Fibroblast of the aortic adventitia (primary cell): ENCODE results near the gene FREM1. TPM values are rescaled to one million over a fixed set of nuclear protein-coding genes. Genes with fewer than 3 reads are reported as not detected.

Experiments used
- DNase-seq: peaks from one replicate; pipeline ENCODE4 v3.0.0-alpha.2; 2010; ENCODE audit warnings: low read depth
- H3K4me3 ChIP-seq: 2 replicates; pipeline ENCODE4 v1.5.1; 2011; ENCODE audit warnings: low read depth, mild to moderate bottlenecking, control low read depth, low read length, moderate library complexity
- CTCF ChIP-seq: IDR thresholded peaks from 2 replicates; pipeline ENCODE4 v1.5.1; 2011; ENCODE audit warnings: mild to moderate bottlenecking, low read length, control low read depth, inconsistent platforms; ENCODE audit not compliant: insufficient read depth
- total RNA-seq: library from RNA; depleted of rRNA; stranded (reverse); fragments of >200 nt; gene quantifications from 2 replicates; pipeline ENCODE4 v1.2.3, GENCODE V29; 2012; ENCODE audit warnings: low replicate concordance

Gene FREM1
- total RNA-seq, 1 donor, result 0.45 TPM

DNA sequence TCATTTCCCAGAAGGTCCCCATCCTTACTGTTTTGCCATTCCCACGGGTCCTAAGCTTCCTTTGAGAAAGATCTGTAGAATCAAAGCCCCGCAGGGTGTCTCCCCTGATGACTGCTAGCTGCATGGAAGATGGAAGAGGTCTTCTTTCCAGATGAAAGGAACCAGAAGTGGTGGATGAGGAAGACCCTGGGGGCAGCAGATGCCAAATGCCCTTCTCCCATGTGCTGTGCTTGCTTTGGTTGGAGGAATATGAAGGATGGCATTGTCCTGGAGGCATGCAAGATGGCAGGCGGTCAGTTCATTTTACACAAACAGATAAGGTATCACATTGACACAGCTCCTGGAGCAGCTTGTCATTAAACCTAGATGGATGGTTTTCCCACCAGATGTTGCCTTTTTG is 161.9 kb downstream of the FREM1 start:
- TF ChIP-seq CTCF, result no peak
- no peak overlapping the region for H3K4me3 ChIP-seq
- DNase-seq, result no peak

- H3K4me3 ChIP-seq, result no peak overlapping the region
- TF ChIP-seq CTCF, result no peak
- DNase-seq, result no peak
Observed at GRCh38 chr9:14747111-14747510, 163.1 kb downstream of the FREM1 start.

DNA sequence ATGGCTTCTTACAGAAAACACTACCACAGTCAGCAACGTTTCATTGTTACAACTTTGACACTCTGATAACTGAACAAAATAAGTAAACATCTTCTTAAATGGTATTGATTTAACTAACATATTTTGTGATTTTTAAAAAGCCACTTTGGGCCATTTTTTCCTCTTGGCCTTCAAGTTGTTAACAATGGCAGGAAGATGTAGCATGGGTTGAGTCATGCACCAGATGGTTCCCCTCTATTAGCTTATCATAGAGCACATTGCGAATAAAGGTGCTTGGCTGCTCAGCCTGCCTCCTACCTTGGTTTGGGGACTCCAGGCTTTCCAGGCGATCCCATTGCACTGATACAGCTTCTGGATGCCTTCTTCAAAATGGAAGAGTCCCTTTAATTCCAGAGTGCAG is 163.6 kb downstream of the FREM1 start:
- DNase-seq, result no peak
- TF ChIP-seq CTCF, result no peak
- no peak overlapping the region for H3K4me3 ChIP-seq

GRCh38 chr9:14744768-14745167 is 165.5 kb downstream of the FREM1 start:
- DNase-seq, result no peak
- no peak for TF ChIP-seq CTCF
- H3K4me3 ChIP-seq, result no peak overlapping the region

DNA sequence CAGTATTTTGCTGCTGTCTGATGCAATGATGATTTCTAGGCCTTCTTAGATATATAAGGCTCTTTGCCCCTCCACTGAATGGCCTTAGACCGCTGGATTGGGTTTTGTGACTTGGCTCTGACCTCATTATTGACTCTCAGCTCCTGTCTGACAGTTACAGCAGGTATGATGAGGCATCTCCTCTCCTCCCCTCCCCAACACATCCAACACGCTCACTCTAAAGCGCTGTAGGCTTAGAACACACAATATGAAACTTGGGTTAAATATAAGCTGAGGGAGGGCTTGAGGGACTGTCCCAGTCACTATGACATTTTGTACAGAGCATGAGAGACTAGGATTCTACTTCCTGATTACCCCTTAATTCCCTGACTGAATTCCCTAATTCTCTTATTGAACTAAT is 168.9 kb downstream of the FREM1 start:
- DNase-seq, result no peak
- no peak overlapping the region for H3K4me3 ChIP-seq
- no peak for TF ChIP-seq CTCF

DNA sequence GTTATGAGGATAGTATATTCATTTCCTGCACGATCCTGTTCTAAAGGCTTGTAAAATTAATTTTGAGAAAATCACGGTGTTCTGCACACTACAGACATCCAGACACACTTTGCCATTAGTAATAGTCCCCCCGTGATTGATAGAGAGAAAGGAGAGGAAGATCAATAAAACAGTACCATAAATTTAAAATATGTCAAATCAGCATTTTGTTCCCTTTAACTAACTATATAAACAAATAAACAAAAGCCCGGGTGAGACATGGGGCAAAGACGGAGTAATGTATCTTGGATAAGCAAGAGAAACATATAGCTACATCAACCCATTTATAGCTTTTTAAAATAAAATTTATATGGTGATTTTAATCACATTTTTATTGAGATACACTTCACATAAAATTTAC is 177.1 kb downstream of the FREM1 start:
- no peak for TF ChIP-seq CTCF
- no peak for DNase-seq
- H3K4me3 ChIP-seq, result no peak overlapping the region

- TF ChIP-seq CTCF, result no peak
- H3K4me3 ChIP-seq, result no peak overlapping the region
- no peak for DNase-seq
Observed at GRCh38 chr9:14731294-14731981, 178.8 kb downstream of the FREM1 start.
